GM19035 (cell line): Measurements from ENCODE around the gene ENTREP1.
"Not testable (repeated sequence)": the region's sequence is repeated elsewhere in the genome, so short reads cannot be mapped to it uniquely, and the experiment has no call there.

Source experiments
- ATAC-seq: cut with Tn5 transposase; IDR thresholded peaks from one replicate; pipeline ENCODE4 v1.9.1; 2021; ENCODE audit not compliant: unreplicated experiment

Gene ENTREP1, protein sequence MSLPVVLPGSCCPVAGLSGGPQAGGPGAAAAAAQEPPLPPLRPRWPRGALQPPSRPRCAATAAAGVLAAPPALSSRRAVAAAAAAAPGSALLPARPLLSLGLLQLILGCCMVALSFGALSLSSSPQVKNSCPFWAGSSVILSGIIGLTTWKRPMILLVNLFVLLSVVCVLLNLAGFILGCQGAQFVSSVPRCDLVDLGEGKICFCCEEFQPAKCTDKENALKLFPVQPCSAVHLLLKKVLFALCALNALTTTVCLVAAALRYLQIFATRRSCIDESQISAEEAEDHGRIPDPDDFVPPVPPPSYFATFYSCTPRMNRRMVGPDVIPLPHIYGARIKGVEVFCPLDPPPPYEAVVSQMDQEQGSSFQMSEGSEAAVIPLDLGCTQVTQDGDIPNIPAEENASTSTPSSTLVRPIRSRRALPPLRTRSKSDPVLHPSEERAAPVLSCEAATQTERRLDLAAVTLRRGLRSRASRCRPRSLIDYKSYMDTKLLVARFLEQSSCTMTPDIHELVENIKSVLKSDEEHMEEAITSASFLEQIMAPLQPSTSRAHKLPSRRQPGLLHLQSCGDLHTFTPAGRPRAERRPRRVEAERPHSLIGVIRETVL

DNA sequence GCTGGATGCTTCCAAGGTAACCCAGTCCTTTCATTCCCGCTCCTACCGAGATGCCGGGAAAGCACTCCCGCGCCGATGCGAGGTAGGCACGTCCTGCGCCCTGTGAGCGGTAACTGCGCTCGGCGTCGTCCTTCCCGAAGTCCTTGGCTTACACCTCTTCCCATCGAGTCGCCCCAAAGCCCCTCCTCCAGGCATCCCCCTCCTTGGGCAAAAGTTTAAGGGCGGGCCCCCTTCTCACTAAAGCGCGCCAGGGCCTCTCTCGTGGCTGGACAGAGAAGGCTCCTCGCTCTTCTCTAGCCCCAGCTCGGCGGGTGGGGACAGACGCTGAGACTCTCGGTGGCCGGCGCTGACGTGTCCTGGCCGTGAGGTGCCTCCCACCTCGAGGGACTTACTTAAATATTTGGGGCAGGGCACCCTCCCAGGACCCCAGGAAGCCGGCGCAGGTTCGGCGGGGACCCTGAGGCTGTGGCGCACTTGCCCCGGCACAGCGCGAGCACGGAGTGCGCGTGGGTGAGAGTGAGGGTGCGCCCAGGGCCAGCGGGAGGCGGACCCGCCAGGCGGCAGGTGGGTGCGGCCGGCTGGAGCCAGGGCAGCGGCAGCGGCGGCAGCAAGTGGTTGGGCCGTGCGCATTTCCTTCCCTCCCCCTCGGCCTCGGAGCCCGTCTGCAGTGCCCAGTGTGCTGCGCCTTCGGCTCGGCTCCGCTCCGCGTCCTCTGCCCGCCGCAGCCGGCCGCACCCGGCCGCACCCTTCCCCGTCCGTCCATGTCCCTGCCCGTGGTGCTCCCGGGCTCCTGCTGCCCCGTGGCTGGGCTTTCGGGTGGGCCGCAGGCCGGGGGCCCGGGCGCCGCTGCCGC is at the start of gene ENTREP1:
TSS of gene ENTREP1 (plus strand) at position 667 of the 853 bp plus-strand sequence. CDS start at position 762, 95 bp downstream.
- no peak for ATAC-seq

DNA sequence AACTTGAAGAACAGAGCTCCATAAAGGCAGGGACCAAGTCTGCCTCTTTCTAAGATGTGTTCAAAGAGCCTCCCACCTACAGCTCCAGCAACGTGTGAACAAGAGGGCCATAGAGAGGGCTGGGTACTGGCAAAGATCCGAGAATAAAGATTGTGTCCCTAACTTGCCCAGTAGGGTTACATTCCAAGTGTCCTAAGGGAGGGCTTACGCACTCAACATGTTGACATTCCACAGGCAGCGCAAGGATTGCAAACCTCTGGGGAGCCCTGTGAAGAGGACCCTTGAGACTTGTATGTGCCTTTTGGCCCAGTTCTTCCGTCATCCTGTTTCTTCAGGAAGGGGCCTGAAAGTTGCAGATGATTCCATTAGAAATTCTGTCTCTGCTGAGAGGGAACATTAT is 48.2 kb upstream of the ENTREP1 start:
- ATAC-seq = no peak

DNA sequence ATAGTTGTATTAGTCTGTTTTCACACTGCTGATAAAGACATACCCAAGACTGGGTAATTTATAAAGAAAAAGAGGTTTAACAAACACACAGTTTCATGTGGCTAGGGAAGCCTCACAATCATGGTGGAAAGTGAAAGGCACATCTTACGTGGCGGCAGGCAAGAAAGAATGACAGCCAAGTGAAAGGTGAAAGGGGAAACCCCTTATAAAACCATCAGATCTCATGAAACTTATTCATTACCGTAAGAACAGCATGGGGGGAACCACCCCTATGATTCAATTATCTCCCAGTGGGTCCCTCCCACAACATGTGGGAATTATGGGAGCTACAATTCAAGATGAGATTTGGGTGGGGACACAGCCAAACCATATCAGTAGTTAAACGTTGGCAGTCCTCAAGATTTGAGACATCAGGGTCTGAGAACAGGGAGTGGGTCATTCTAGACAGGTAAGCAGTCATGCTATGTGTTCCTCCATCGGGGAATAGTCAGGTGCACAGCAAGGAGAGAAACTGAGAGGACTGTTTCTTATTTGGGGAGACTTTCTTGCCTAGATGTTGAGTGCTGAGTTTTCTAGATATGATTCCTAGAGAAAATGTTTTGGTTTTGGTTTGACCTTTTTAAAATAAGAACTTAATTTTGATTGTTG is 45.8 kb upstream of the ENTREP1 start:
- ATAC-seq = no peak

DNA sequence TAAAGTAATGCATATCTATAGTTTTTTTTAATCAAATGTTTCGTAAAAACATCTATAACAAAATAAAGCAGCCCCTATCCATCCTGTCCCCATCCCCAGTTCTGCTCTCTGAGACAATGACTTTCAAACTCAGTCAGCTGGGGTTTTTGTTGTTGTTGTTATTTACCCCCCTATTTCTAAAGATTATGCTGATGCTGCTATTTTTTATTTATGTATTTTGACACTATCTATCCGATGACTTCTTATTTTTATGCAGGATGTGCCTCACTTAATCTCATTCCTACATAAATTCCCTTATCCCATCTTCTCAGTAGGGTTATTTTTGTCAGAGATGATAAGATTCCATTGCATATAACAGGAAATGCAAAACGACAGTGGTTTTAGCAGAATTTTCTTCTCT is 45.3 kb upstream of the ENTREP1 start:
- no peak for ATAC-seq

DNA sequence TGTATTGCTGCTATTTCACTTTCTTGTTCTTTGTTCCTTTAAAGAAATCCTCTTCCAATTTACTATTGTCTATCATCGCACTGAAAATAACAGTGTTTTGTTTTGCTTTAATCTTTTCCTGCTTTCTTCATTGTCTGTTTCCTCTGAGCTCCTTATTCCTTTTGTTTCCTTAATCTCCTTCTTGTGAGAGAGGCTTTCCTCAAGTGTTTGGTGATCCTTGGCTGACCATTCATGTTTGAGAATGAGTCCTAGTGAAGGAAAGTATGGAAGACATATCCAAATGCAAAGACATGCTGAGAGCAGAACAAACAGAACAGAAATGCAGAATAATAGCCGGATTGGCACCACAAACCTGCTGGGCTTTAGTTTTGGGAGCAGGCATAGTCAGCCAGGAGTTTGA is 42.0 kb upstream of the ENTREP1 start:
- ATAC-seq = no peak

DNA sequence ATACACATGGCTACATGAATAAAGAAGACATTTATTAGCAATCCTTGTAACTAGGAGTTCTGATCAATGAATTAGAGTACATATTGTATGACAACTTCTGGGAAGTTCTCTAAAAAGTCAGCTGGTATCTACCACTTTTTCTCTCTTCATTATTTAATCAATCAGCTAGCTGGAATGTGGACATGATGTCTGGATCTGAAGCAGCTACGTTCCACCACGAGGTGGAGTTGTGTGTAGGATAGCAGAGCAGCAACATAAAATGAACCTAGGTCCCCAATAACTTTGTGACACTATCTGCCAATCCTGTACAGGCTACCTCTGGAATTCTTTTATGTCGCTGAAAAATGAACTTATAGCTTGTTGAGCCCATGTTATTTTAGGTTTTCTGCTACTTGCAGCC is 32.9 kb upstream of the ENTREP1 start:
- no peak for ATAC-seq

DNA sequence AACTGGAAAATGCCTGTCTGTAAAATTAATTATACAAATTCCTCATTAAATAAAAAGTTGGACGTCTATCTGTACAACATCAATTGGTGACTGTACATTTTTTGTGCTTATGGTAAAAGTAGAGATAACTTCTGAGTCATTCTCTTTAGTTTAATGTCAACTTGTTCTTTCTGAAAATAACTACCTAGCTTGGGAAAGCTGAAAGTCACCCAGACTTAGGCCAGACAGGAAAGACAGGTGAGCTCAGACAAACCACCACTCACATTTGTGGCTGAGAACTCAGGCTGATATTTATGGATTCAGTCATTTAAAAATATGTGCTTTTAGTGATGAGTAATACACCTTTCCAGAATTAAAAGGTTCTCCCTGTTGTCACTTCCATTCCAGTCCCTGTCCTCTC is 31.9 kb upstream of the ENTREP1 start:
- no peak for ATAC-seq

DNA sequence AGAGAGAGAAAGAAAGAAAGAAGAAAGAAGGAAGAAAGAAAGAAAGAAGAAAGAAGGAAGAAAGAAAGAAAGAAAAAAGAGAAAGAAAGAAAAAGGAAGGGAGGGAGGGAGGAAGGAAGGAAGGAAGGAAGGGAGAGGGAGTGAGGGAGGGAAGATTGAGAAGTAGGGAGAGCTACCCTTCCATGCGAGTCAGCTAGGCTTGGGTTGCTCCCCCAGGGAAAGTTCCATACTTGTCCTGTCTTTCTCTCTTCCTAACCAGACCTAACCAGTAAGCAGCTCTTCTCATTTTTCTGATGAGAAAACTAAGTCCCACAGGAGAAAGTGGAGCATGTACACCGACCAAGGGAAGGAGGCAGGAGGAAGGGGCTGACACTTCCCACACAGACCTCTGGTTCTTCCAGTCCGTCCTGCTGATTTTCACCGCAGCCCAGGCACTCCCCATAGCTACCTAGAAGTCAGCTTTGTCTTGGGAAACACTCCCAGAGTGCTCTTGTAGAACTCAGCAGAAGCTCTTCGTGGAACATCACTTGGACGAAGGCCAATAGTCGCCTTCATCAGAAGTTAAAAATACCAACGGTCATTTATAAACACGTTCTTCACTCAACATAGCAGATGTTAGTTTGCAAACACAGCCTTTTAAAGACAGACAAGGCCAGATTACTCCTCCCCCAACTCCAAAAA is 29.0 kb upstream of the ENTREP1 start:
- ATAC-seq = no peak

DNA sequence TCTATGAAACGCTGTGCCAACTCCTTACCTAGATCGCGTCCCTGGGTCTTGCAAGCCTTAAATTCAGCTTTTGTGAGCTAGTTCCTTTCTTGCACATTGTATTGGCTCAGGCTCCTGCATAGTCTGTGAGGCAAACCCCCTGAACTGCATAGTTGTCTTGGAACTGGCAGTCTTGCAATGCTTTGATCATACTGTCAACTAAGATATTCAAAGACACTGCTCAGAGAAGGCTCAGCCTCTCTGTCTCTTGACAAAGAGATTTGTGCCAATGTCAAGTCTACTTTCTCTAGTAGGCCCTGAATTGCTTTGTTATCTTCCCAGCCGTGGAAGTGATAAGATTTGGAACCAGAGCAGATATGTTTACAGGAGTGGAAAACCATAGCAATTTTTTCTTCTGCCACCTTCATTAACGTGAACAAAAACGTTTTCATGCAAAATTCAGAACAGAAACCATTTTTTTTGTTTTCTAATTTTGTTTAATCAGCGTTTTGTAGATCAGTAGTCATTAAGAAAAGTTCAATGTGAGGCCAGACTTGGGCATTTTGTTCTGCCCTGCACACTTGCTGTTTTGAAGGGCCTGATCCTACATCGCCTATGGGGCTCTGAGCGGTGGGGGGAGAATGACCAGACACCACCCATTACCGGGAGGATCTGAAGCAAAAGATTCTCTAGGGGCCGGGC is 27.6 kb upstream of the ENTREP1 start:
- ATAC-seq = no peak

DNA sequence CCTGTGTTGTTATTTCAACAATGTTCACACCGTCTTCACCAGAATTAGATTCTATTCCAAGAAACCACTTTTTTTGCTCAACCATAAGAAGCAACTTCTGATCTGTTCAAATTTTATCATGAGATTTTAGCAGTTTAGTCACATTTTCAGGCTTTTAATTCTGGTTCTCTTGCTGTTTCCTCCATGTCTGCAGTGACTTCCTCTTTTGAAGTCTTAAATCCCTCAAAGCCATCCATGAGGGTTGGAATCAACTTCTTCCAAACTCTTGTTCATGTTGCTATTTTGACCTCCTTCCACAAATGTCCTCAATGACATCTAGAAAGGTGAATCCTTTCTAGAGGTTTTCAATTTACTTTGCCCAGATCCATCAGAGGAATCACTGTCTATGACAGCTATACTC is 25.7 kb upstream of the ENTREP1 start:
- no peak for ATAC-seq

DNA sequence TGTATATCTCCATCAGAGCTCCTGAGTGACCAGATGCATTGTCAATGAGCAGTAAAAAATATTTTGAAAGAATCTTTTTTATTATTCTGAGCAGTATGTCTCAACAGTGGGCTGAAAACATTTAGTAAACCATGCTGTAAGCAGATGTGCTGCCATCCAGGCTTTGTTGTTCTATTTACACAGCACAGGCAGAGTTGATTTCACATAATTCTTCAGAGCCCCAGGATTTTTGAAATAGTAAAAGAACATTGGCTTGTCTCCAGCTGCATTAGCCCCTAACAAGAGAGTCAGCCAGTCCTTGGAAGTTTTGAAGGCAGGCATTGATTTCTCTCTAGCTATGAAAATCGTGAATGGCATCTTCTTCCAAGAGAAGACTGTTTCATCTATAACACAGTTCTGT is 25.2 kb upstream of the ENTREP1 start:
- ATAC-seq = no peak

DNA sequence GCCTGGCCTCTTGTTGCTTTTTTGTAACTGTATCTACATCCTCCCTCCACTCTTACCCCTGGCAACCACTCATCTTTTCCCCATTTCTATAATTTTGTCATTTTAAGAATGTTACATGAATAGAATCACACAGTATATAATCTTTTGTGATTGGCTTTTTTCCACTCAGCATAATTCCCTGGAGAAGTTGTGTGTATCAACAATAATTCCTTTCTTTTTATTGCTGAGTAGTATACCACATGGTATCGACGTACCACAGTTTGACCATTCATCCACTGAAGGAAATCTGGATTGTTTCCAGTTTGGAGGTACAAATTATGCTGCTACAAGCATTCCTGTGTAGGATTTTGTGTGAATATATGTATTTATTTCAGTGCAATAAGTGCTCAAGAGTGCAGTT is 21.7 kb upstream of the ENTREP1 start:
- ATAC-seq = no peak

DNA sequence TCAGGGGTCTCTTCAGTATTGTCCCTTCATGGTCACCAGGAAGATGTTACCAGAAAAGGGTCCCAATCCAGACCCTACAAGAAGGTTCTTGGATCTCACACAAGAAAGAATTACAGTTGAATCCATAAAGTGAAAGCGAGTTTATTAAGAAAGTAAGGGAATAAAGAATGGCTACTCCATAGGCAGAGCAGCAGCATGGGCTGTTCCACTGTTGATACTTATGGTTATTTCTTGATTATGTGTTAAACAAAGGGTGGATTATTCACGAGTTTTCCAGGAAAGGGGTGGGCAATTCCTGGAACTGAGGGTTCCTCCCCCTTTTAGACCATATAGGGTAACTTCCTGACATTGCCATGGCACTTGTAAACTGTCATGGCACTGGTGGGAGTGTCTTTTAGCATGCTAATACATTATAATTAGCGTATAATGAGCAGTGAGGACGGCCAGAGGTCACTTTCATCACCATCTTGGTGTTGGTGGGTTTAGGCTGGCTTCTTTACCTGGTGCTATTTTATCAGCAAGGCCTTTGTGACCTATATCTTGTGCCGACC is 18.0 kb upstream of the ENTREP1 start:
- not testable (repeated sequence) for ATAC-seq

DNA sequence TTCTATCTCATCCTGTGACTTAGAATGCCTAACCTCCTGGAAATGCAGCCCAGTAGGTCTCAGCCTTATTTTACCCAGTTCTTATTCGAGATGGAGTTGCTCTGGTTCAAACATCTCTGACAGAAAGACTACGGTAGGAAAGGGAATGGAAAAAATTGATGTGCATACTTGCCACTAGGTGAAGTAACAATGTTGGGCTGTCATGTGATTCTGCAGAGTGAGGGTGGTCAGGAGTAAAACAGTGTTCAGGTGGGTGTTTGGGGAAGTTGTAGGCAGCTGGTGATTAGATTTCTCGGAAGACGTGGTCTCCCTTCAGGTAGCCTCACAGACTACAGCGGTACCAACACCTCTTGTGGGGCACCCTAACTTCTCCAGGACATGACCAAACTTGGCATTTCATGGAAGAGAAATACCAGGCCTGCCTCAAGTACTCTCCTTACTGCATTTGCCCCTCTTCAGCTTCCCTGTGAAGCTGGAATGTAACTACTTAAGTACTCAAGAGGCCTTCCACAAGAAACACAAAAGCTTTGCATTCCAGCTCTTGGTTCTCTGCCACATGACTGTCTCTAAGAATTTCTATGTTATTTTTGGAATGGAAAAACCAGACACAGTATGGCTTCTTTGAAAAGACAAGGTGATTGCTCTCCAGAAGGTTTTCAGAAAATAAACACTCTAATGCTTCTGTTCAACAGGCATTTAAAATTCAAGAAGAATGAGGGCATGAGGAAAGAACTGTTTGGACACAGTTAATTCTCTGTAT is 17.4 kb upstream of the ENTREP1 start:
- ATAC-seq = no peak

DNA sequence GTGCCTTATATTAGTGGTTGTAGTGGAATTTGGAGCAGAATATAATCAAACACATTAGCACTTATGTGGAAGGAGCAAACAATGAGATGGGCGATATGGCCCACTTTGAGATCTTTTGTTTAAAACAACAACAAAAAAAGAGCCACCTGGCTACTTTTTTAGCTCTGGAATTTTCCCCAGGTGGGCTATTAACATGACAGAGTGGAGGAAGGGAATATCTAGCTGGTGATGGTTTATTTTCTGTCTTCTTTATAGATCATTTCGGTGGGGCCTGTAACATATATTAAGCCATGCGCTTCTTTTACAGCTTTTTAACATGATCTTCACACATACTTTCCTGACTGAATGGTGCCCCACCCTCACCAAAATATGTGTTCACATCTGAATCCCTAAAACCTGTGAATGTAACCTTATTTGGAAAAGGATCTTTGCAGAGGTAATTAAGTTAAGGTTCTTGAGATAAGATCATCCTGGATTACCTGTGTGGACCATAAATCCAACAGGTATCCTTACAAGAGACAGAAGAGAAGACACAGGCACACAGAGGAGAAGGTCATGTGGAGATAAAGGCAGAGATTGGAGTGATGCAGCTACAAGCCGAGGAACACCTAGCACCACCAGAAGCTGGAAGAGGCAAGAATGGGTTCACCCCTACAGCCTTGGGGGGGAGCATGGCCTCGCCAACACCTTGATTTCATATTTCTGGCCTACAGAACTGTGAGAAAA is 16.6 kb upstream of the ENTREP1 start:
- ATAC-seq = no peak

DNA sequence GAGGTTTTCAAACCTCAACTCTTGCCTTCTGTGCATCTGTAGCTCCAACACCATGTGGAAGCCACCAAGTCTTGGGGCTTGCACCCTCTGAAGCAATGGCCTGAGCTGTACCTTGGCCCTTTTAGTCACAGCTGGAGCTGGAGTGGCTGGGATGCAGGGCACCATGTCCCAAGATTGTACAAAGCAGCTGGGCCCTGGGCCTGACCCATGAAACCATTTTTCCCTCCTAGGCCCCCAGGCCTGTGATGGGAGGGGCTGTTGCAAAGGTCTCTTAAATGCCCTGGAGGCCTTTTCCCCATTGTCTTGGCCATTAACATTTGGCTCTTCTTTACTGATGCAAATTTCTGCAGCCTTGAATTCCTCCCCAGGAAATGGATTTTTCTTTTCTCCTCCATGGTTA is 11.8 kb upstream of the ENTREP1 start:
- ATAC-seq = no peak

DNA sequence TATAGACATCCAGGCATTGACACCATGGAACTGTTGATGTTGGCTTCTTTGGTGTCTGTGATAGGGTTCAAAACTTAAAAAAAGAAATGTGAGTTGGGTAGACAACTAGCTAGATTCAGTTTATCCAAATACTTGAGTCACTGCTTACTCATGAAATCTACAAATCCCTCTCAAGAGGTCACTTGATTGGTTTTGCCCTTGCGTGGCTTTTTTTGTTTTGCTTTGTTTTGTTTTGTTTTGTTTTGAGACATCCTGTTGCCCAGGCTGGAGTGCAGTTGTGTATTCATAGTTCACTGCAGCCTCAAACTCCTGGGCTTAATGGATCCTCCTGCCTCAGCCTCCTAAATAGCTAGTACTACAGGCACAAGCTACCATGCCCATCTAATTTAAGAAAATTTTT is 10.5 kb upstream of the ENTREP1 start:
- no peak for ATAC-seq

DNA sequence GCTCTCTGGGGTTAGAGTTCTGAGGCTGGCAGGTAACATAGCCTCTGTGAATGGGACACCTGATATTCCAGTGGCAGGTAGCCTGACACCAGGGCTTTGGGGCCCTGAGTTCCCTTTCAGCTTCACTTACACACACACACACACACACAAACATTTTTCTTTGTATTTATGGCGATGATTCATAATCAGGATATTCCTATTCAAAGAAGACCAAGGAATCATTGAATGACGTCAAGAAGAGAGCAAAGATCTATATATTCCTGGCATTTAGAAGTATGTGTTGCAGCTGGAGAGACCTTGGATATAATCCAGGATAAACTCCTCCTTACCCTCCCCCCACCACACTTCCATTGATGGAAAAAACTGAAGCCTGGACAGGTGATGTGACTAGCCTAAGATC is 7.9 kb upstream of the ENTREP1 start:
- no peak for ATAC-seq

DNA sequence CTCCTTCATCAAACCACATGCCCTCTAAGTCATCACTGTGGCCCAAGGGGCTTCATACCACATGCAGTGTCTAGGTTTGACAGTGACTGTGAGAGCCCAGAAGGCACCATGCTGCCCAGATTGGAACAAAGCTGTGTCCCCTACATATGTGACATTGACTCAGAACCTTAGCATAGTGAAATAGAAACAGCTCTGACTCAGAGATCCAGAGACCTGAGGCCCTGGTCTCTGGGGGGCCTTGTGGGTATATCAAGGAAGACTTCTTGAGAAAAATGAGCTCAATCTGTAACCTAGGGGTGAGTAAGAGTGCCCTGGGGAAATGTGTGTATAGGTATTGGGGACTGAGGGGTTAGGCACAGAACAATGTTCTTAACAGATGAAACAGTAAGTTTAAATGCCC is 7.1 kb upstream of the ENTREP1 start:
- ATAC-seq = no peak
